Activated CD8-positive, alpha-beta memory T cell treated with anti-CD3 and anti-CD28 coated beads, Interleukin-2, amount 10 ng/mL, durations not matched to agents 7 days and 5 days (primary cell): ENCODE data around the gene SHISAL2A. TPM values are rescaled to one million over a fixed set of nuclear protein-coding genes. Genes with fewer than 3 reads are reported as not detected.
A peak's percentile ranks its signal among the peaks of the same experiment; 100 is the strongest.

Experiments used
- ATAC-seq: fragments of 150-1000 bp; cut with Tn5 transposase; one replicate; pipeline ENCODE4 v1.10.0; 2021; ENCODE audit warnings: moderate library complexity
- CTCF ChIA-PET: fragments of 350-600 bp; sonication (Branson Sonifier 250); formaldehyde crosslinking; loops from one replicate; lab custom pipeline; 2021; ENCODE audit warnings: antibody characterized with exemption; lab: Charles Lee
- DNase-seq: peaks from one replicate; pipeline ENCODE4 v3.0.0-alpha.2; 2020
- H3K27ac Mint-ChIP-seq: one replicate; pipeline ENCODE4 v1.8.0; 2021; ENCODE audit warnings: mild to moderate bottlenecking, mixed read lengths
- H3K27me3 Mint-ChIP-seq: one replicate; pipeline ENCODE4 v1.8.0; 2021; ENCODE audit warnings: mixed read lengths
- H3K36me3 Mint-ChIP-seq: one replicate; pipeline ENCODE4 v1.8.0; 2021; ENCODE audit warnings: mild to moderate bottlenecking, mixed read lengths
- H3K4me1 Mint-ChIP-seq: one replicate; pipeline ENCODE4 v1.8.0; 2021; ENCODE audit warnings: mixed read lengths
- H3K4me3 Mint-ChIP-seq: one replicate; pipeline ENCODE4 v1.8.0; 2021; ENCODE audit warnings: mild to moderate bottlenecking, moderate library complexity, mixed read lengths
- H3K9me3 Mint-ChIP-seq: one replicate; pipeline ENCODE4 v1.8.0; 2022; ENCODE audit warnings: low read depth, mixed read lengths
- total RNA-seq, 2 experiments: library from RNA; stranded (reverse); gene quantifications; one replicate each; pipeline ENCODE4 v1.2.3, GENCODE V29; 2021

The SHISAL2A gene
- total RNA-seq, 2 experiments from 2014 or later = 5.7 to 11.0 TPM

GRCh38 chr1:52653207-52653849, 20.4 kb downstream of the SHISAL2A start:
- Mint-ChIP-seq H3K4me3 (no peak overlapping the region), H3K4me1 (no peaks in the 10 kb centered on the region), H3K9me3 (no peaks in the 10 kb centered on the region), H3K27me3 (no peaks in the 10 kb centered on the region), H3K27ac (no peak overlapping the region), H3K36me3 (peaks cover 4% of the 10 kb centered on the region)
- no peak for ATAC-seq
- CTCF ChIA-PET = interaction anchor here (0.6 to 1.3 kb wide), 2 partner anchors 15 to 178 kb away, joined by 3 read pairs; no protein-coding TSS in a partner anchor
- DNase-seq = no peak

DNA sequence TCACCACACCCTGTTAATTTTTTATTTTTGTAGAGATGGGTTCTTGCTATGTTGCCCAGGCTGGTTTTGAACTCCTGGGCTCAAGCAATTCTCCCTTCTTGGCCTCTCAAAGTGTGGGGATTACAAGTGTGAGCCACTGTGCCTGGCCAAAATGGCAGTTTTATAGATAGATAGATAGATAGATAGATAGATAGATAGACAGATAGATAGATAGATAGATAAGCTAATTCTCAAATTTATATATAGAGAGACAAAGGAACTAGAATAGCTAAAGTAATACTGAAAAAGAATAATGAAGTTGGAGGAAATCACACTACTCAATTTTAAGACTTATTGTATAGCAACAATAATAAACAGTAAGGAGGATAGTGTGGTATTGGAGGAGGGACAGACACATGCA, 21.1 kb downstream of the SHISAL2A start:
- DNase-seq = no peak
- H3K36me3 Mint-ChIP-seq = peaks cover 4% of the 10 kb centered on the region
- CTCF ChIA-PET = interaction anchor here (1.3 kb wide), 1 partner anchor 16 kb away, joined by 3 read pairs; no protein-coding TSS in a partner anchor
- no peak overlapping the region for H3K27ac Mint-ChIP-seq
- H3K27me3 Mint-ChIP-seq = no peaks in the 10 kb centered on the region
- peaks cover 6% of the 10 kb centered on the region for H3K4me1 Mint-ChIP-seq
- no peak for ATAC-seq
- no peak overlapping the region for H3K4me3 Mint-ChIP-seq
- no peaks in the 10 kb centered on the region for H3K9me3 Mint-ChIP-seq

DNA sequence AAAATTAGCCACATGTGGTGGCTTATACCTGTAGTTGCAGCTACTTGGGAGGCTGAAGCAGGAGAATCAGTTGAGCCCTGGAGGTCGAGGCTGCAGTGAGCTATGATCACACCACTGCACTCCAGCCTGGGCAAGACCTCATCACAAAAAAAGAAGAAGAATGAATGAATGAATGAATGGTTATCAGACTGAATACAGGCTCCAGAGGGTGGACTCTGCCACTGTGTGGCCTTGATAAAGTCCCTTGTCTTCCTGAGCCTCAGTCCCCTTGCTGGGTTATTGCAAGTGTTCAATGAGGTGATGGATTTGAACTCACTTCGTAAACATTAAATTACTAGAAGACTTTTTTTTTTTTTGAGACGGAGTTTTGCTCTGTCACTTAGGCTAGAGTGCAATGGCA, 24.7 kb downstream of the SHISAL2A start:
- Mint-ChIP-seq H3K27me3 (no peaks in the 10 kb centered on the region), H3K4me3 (no peak overlapping the region), H3K4me1 (peaks cover 15% of the 10 kb centered on the region), H3K9me3 (no peaks in the 10 kb centered on the region), H3K36me3 (peaks cover 4% of the 10 kb centered on the region), H3K27ac (no peak overlapping the region)
- no peak for DNase-seq
- CTCF ChIA-PET = no interaction called here
- no peak for ATAC-seq

- DNase-seq (no peak), ATAC-seq (peak; percentile 45)
- no peak overlapping the region for H3K4me3 Mint-ChIP-seq
- CTCF ChIA-PET = interaction anchor here (0.6 to 1.5 kb wide), 7 partner anchors 9 to 117 kb away, joined by 3 to 4 read pairs (median 3); no protein-coding TSS in a partner anchor
- H3K36me3 Mint-ChIP-seq = no peaks in the 10 kb centered on the region
- H3K27me3 Mint-ChIP-seq = no peaks in the 10 kb centered on the region
- H3K9me3 Mint-ChIP-seq = no peaks in the 10 kb centered on the region
- peaks cover 15% of the 10 kb centered on the region for H3K4me1 Mint-ChIP-seq
- H3K27ac Mint-ChIP-seq = peak overlapping the region; percentile 82
Measured at GRCh38 chr1:52658795-52659194, 25.8 kb downstream of the SHISAL2A start.

DNA sequence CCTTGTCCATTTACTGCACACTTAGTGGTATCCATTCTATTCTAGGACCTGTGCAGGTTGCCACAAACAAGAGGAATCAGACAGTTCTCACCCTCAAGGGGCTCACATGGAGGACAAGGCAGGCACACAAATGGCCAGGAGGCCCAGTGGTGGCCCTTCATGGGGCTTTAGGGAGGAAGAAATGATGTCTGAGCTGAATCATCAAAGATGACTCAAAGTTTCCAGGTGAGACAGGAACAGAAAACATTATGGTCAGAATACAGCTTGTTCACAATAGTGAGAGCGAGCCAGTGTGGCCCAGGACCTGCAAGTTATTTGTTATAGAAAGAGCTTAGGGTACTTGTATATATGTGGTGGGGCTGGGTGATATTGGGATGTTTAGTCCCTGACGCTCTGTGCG, 26.4 kb downstream of the SHISAL2A start:
- Mint-ChIP-seq H3K27ac (peak overlapping the region; percentile 82), H3K4me1 (peaks cover 15% of the 10 kb centered on the region), H3K27me3 (no peaks in the 10 kb centered on the region), H3K4me3 (no peak overlapping the region), H3K9me3 (no peaks in the 10 kb centered on the region), H3K36me3 (no peaks in the 10 kb centered on the region)
- CTCF ChIA-PET = interaction anchor here (0.6 to 1.5 kb wide), 7 partner anchors 9 to 117 kb away, joined by 3 to 4 read pairs (median 3); no protein-coding TSS in a partner anchor
- ATAC-seq (peak; percentile 73), DNase-seq (peak; percentile 57)

GRCh38 chr1:52659851-52660596, 27.1 kb downstream of the SHISAL2A start:
- ATAC-seq = no peak
- Mint-ChIP-seq H3K27me3 (no peaks in the 10 kb centered on the region), H3K4me1 (peaks cover 15% of the 10 kb centered on the region), H3K27ac (peak overlapping the region; percentile 82), H3K9me3 (no peaks in the 10 kb centered on the region), H3K36me3 (no peaks in the 10 kb centered on the region), H3K4me3 (no peak overlapping the region)
- CTCF ChIA-PET = interaction anchor here (0.9 to 1.5 kb wide), 4 partner anchors 19 to 106 kb away, joined by 3 to 4 read pairs (median 4); no protein-coding TSS in a partner anchor
- DNase-seq = no peak

DNA sequence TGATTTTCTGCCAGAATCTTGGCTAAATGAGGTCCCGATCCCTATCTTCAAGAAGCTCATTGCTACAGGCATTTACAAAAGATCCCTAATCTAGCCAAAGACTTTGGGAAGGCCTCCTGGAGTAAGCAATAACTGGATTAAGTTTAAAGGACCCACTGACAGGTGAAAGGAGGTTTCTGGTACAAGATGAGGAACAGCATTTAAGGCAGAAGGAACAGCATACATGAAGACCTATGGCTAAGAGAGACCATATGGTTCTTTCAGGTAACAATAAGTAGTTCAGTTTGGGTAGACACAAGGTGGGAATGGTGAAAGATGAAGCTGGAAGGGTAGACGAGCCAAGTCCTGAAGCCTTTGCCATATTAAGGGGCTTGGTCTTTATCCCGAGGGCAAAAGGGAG, 27.8 kb downstream of the SHISAL2A start:
- CTCF ChIA-PET = interaction anchor here (1.0 kb wide), 1 partner anchor 168 kb away, joined by 3 read pairs; no protein-coding TSS in a partner anchor
- no peaks in the 10 kb centered on the region for H3K36me3 Mint-ChIP-seq
- ATAC-seq (no peak), DNase-seq (no peak)
- no peak overlapping the region for H3K27ac Mint-ChIP-seq
- H3K27me3 Mint-ChIP-seq = no peaks in the 10 kb centered on the region
- no peak overlapping the region for H3K4me3 Mint-ChIP-seq
- peaks cover 15% of the 10 kb centered on the region for H3K4me1 Mint-ChIP-seq
- no peaks in the 10 kb centered on the region for H3K9me3 Mint-ChIP-seq

- Mint-ChIP-seq H3K36me3 (no peaks in the 10 kb centered on the region), H3K27ac (no peak overlapping the region), H3K27me3 (no peaks in the 10 kb centered on the region), H3K9me3 (no peaks in the 10 kb centered on the region), H3K4me1 (peaks cover 15% of the 10 kb centered on the region), H3K4me3 (no peak overlapping the region)
- CTCF ChIA-PET = no interaction called here
- DNase-seq = no peak
- ATAC-seq = no peak
Measured at GRCh38 chr1:52662645-52663313, 29.8 kb downstream of the SHISAL2A start.

GRCh38 chr1:52663716-52664115, 30.7 kb downstream of the SHISAL2A start:
- no peaks in the 10 kb centered on the region for H3K27me3 Mint-ChIP-seq
- peaks cover 13% of the 10 kb centered on the region for H3K4me1 Mint-ChIP-seq
- ATAC-seq (no peak), DNase-seq (no peak)
- CTCF ChIA-PET = no interaction called here
- no peaks in the 10 kb centered on the region for H3K36me3 Mint-ChIP-seq
- no peak overlapping the region for H3K4me3 Mint-ChIP-seq
- no peaks in the 10 kb centered on the region for H3K9me3 Mint-ChIP-seq
- no peak overlapping the region for H3K27ac Mint-ChIP-seq

DNA sequence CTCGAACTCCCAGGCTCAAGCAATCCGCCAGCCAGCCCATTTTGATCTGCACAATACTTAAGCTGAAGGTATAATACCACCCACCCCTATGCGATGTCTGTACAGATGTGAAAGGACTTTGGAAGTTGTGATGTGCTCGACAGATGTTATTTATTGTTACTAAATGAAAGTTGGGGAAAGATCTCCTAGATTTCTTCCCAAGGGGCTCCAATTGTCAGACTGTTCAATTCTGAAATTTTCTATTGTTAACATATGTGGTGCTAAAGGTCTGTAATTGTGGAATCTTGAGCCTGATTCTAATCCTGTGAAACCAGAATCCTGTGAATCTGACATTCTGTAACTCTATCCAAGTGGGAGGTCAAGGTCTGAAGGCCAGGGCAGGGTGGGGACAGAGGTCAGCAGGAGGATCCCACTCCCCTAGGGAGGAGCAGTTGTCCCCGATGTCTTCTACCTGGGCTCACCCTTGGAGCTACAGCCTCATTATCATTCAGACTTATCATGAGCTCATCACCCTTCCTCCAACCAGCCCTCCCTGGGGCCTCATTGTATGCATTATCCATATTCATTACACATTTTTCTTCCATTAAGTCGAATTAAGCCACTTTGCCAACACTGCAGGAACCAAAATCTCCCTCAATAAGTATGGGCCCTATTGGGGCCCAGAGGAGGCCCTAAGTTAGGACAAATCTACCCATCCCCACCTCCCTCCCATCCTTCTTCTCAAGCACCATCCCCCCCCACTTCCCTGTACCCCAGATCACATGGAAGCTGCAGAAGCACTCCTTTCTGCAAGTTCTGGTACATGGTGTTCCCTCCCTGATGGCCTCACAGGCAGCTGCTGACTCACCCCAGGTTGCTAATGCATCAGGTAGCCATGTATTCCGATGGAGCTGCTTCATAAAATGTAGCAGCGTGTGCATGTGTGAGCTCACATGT, 32.3 kb downstream of the SHISAL2A start:
- Mint-ChIP-seq H3K9me3 (no peaks in the 10 kb centered on the region), H3K27ac (no peak overlapping the region), H3K36me3 (no peaks in the 10 kb centered on the region), H3K4me1 (no peaks in the 10 kb centered on the region), H3K4me3 (no peak overlapping the region), H3K27me3 (no peaks in the 10 kb centered on the region)
- no peak for ATAC-seq
- CTCF ChIA-PET = interaction anchor here (0.7 to 1.4 kb wide), 4 partner anchors 50 to 1262 kb away, joined by 3 to 5 read pairs (median 4); no protein-coding TSS in a partner anchor
- no peak for DNase-seq

- Mint-ChIP-seq H3K4me3 (no peak overlapping the region), H3K4me1 (no peaks in the 10 kb centered on the region), H3K27ac (no peak overlapping the region), H3K27me3 (no peaks in the 10 kb centered on the region), H3K9me3 (no peaks in the 10 kb centered on the region), H3K36me3 (no peaks in the 10 kb centered on the region)
- ATAC-seq (no peak), DNase-seq (no peak)
- CTCF ChIA-PET = interaction anchor here (1.3 to 1.7 kb wide), 2 partner anchors 8 to 19 kb away, joined by 3 to 6 read pairs; no protein-coding TSS in a partner anchor
Measured at GRCh38 chr1:52667290-52667689, 34.3 kb downstream of the SHISAL2A start.

DNA sequence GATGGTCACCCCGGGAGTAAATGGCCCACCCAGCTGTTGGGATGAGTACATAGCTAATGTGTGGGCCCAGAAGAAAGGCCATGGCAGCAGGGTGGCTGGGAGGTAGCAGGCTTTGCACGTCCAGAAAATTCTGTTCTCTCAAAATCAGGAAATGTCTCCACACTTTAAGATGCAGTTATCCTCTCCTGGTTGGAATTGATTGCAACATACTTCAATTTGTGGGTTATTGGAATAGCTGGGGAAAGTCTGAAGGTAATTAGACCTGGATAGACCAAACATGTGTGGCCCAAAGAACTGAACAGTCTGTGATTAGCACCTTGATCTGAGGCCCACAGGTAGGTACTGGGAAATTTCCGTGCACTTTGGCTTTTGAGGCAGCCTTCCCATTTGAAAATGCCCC, 35.0 kb downstream of the SHISAL2A start:
- no peaks in the 10 kb centered on the region for H3K9me3 Mint-ChIP-seq
- ATAC-seq (no peak), DNase-seq (no peak)
- H3K4me1 Mint-ChIP-seq = no peaks in the 10 kb centered on the region
- no peaks in the 10 kb centered on the region for H3K27me3 Mint-ChIP-seq
- H3K4me3 Mint-ChIP-seq = no peak overlapping the region
- H3K27ac Mint-ChIP-seq = no peak overlapping the region
- no peaks in the 10 kb centered on the region for H3K36me3 Mint-ChIP-seq
- CTCF ChIA-PET = interaction anchor here (1.0 to 1.7 kb wide), 3 partner anchors 9 to 18 kb away, joined by 3 to 6 read pairs (median 3); no protein-coding TSS in a partner anchor
